ENCODE results near the gene BANF1. TPM values are rescaled to one million over a fixed set of nuclear protein-coding genes. Genes with fewer than 3 reads are reported as not detected.

Gene BANF1
- total and polyA plus RNA-seq, 2 donors (not counting 3 experiments of a cell fraction or from before 2014, with no cell fraction given): 269 to 376 TPM

DNA sequence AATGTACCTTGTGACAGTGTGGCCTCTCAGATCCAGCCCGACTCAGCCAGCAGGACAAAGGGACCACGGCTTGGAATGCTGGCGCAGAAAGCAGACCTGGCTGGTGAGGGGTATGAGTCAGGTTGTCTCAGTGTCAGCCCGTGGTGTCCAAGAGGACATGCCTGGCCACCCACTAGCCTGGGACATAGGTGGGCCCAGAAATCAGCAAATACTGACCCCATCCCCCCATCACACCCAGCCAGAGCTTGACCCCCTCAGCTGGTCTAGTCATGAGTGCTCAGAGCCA is 4.5 kb downstream of the BANF1 start:
- dilution Hi-C loops (cut with MboI; ENCODE audit: extremely low pct_ligation_motif_present, low sequenced_read_pairs) (no loop called here), intact Hi-C loops (cut with micrococcal nuclease) (no loop called here)
- H3K79me2 ChIP-seq (ENCODE audit: control insufficient read depth, insufficient read depth, low read length): peaks cover 15% of the 10 kb centered on the region
- TF ChIP-seq GATA2 (IDR thresholded peaks at IDR 0.05; ENCODE audit: insufficient read depth, insufficient read length, low read depth, low read length) (no peak), FOS (IDR thresholded peaks at IDR 0.05; ENCODE audit: borderline replicate concordance, insufficient read depth, low read length) (no peak), JUN (IDR thresholded peaks at IDR 0.05; ENCODE audit: borderline replicate concordance, insufficient read depth, insufficient read length, low read depth) (no peak), POLR2A (IDR thresholded peaks at IDR 0.05; ENCODE audit: low read depth, low read length) (no peak), MYC (IDR thresholded peaks at IDR 0.05; ENCODE audit: low read depth, low read length) (no peak), POLR2AphosphoS5 (IDR thresholded peaks at IDR 0.05; ENCODE audit: insufficient read depth, low read depth, low read length) (no peak), EZH2 (IDR thresholded peaks at IDR 0.05; ENCODE audit: borderline replicate concordance, low read depth, low read length, severe bottlenecking) (no peak)
- TF ChIP-seq, protein P1, sequence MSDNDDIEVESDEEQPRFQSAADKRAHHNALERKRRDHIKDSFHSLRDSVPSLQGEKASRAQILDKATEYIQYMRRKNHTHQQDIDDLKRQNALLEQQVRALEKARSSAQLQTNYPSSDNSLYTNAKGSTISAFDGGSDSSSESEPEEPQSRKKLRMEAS (IDR thresholded peaks at IDR 0.05; ENCODE audit: insufficient read depth, insufficient read length): no peak
- TF ChIP-seq, protein P2, sequence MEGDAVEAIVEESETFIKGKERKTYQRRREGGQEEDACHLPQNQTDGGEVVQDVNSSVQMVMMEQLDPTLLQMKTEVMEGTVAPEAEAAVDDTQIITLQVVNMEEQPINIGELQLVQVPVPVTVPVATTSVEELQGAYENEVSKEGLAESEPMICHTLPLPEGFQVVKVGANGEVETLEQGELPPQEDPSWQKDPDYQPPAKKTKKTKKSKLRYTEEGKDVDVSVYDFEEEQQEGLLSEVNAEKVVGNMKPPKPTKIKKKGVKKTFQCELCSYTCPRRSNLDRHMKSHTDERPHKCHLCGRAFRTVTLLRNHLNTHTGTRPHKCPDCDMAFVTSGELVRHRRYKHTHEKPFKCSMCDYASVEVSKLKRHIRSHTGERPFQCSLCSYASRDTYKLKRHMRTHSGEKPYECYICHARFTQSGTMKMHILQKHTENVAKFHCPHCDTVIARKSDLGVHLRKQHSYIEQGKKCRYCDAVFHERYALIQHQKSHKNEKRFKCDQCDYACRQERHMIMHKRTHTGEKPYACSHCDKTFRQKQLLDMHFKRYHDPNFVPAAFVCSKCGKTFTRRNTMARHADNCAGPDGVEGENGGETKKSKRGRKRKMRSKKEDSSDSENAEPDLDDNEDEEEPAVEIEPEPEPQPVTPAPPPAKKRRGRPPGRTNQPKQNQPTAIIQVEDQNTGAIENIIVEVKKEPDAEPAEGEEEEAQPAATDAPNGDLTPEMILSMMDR (IDR thresholded peaks at IDR 0.05; ENCODE audit: extremely low read depth in 1 of 2, insufficient read depth in 1 of 2, low read depth in 1 of 2, low read length in 2 of 2): no peak
- no TSS peak for BruUV-seq (replicated peaks)
- H3K36me3 ChIP-seq (ENCODE audit: control insufficient read depth in 2 of 2, extremely low read depth in 1 of 2, insufficient read depth in 2 of 2, low read length in 2 of 2): peaks cover 0 to 7% of the 10 kb centered on the region in 2 experiments
- ChIA-PET CTCF (interaction anchor here (3.9 kb wide), 1 partner anchor 15 kb away, joined by 37 read pairs; no protein-coding TSS in a partner anchor), POLR2A (no interaction called here)
- H3K4me3 ChIP-seq (replicated peaks in 1 of 3; ENCODE audit: insufficient read depth in 1 of 3, low read depth in 1 of 3, low read length in 3 of 3): no peak overlapping the region
- FAIRE-seq (no peak), DNase-seq (ENCODE audit: low read depth, low spot score) (no peak)
- no peak overlapping the region for H3K9ac ChIP-seq (replicated peaks; ENCODE audit: extremely low read depth, insufficient read depth, low read length)
- H2AFZ ChIP-seq (ENCODE audit: low read depth, low read length): no peak overlapping the region
- H3K27me3 ChIP-seq (ENCODE audit: control insufficient read depth in 2 of 2, insufficient read depth in 2 of 2, low read length in 2 of 2): peaks cover 2% of the 10 kb centered on the region in 2 experiments
- no peak overlapping the region for H3K4me2 ChIP-seq (ENCODE audit: insufficient read depth, low read length)
- H3K9me3 ChIP-seq (replicated peaks; ENCODE audit: control insufficient read depth, insufficient read depth, low read length): no peaks in the 10 kb centered on the region
- H3K4me1 ChIP-seq (ENCODE audit: control insufficient read depth, extremely low read depth, insufficient read depth, low read length): peaks cover 6% of the 10 kb centered on the region
- H4K20me1 ChIP-seq (replicated peaks; ENCODE audit: control insufficient read depth, extremely low read depth, insufficient read depth, low read length): no peaks in the 10 kb centered on the region
- no peaks in the 10 kb centered on the region for H3K9me1 ChIP-seq (replicated peaks; ENCODE audit: control insufficient read depth, extremely low read depth, insufficient read depth, low read length)
- H3K27ac ChIP-seq (ENCODE audit: insufficient read depth, low read depth, low read length): no peak overlapping the region

Measured in endothelial cell of umbilical vein (primary cell).